ENCODE measurements around the gene ARFRP1.

Gene ARFRP1

DNA sequence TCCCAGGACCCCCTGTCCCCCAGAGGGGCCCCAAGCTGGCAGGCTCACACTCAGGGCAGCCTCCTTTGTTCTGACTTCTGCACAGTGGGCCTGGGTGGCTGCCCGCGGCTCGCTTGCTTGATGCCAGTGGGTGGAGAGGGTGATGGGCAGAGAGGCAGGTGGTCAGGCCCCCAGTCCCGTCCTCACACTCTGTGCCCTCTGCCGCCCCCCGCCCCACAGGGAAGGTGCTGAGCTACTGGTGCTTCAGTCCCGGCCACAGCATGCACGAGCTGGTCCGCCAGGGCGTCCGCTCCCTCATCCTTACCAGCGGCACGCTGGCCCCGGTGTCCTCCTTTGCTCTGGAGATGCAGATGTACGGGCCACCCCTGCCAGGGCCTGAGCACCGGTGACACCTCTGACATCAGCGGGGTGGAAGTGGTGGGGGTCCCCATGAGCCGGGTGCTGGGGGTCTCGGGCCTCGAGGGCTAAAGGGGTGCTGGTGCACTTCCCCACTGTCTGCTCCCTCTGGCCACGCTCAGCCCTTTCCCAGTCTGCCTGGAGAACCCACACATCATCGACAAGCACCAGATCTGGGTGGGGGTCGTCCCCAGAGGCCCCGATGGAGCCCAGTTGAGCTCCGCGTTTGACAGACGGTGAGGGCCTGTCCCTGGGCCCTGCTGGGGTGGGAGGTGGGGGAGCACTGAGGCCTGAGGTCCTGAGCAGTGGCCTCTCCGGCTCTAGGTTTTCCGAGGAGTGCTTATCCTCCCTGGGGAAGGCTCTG is 20.2 kb downstream of the ARFRP1 start:
- Histone ChIP-seq H2AFZ (ENCODE audit: low read length) (no peak overlapping the region), H4K20me1 (ENCODE audit: insufficient read depth, low read length) (no peaks in the 10 kb centered on the region), H3K9me2 (ENCODE audit: low read depth, low read length) (no peaks in the 10 kb centered on the region), H3F3A (ENCODE audit: insufficient read depth, low read length) (no peaks in the 10 kb centered on the region), H3K79me2 (ENCODE audit: insufficient read depth, low read length) (no peaks in the 10 kb centered on the region), H3K9me3 (ENCODE audit: low read length) (no peaks in the 10 kb centered on the region), H3K4me1 (ENCODE audit: insufficient read depth, low read length, severe bottlenecking) (no peaks in the 10 kb centered on the region), H3K27ac (ENCODE audit: low read depth, low read length, poor library complexity, severe bottlenecking) (no peak overlapping the region), H3K9ac (ENCODE audit: low read length) (no peak overlapping the region), H3K4me3 (ENCODE audit: low read depth, low read length, poor library complexity, severe bottlenecking) (no peak overlapping the region), H3K4me2 (ENCODE audit: low read length) (no peak overlapping the region), H3K36me3 (ENCODE audit: insufficient read depth, low read length) (peaks cover 8% of the 10 kb centered on the region), H3K27me3 (ENCODE audit: insufficient read depth, low read length) (no peaks in the 10 kb centered on the region; the same call in 1 of the 2 replicates)
- TF ChIP-seq EZH2 (IDR thresholded peaks at IDR 0.05; ENCODE audit: borderline replicate concordance, low read length) (no peak), CTCF (IDR thresholded peaks at IDR 0.05; ENCODE audit: low read length) (no peak)

DNA sequence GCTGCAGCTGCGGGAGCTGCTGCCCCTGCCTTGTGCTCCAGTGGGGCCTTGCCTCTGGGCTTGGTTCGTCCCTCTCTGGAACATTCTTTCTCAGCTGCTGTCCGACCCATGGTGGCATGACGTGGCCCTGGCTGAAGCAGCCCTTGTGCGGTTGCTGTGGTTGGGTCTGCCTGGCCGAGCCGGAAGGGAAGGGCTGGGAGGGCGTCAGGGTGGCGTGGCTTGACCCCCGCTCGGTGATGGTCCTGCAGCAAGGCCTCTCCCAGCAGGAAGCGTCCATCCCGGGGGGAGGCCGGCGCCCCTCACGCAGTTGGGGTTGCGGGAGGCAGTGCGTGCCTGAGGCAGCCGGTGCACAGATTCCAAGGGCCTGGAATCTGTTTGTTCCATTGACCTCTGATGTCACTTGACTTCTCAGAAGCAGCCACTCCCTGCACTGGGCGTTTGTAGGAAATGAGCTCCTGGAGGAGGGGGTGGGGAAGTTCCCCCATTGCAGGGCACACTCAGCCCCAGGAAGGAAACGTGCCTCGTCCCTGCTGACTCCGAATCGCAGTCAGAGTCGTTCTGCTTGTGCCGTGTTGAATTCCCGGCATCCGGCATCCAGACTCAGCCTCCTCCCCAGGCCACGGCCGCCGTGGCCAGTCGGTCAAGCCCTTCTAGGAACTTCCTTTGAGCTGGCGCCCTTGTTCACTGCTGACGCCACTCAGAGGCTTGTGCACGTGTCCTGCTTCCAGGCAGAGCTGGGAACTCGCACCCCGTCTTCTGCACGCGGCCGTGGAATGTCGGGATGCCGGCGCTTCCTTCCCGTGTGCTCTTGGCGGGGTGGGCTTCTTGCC is 21.1 kb downstream of the ARFRP1 start:
- Histone ChIP-seq H2AFZ (ENCODE audit: low read length) (no peak overlapping the region), H3F3A (ENCODE audit: insufficient read depth, low read length) (no peaks in the 10 kb centered on the region), H3K9me3 (ENCODE audit: low read length) (no peaks in the 10 kb centered on the region), H3K36me3 (ENCODE audit: insufficient read depth, low read length) (peaks cover 15% of the 10 kb centered on the region), H3K79me2 (ENCODE audit: insufficient read depth, low read length) (no peaks in the 10 kb centered on the region), H3K4me1 (ENCODE audit: insufficient read depth, low read length, severe bottlenecking) (no peaks in the 10 kb centered on the region), H3K9me2 (ENCODE audit: low read depth, low read length) (no peaks in the 10 kb centered on the region), H3K4me3 (ENCODE audit: low read depth, low read length, poor library complexity, severe bottlenecking) (no peak overlapping the region), H3K27me3 (ENCODE audit: insufficient read depth, low read length) (no peaks in the 10 kb centered on the region; the same call in 1 of the 2 replicates), H3K9ac (ENCODE audit: low read length) (no peak overlapping the region), H3K27ac (ENCODE audit: low read depth, low read length, poor library complexity, severe bottlenecking) (no peak overlapping the region), H3K4me2 (ENCODE audit: low read length) (no peak overlapping the region), H4K20me1 (ENCODE audit: insufficient read depth, low read length) (no peaks in the 10 kb centered on the region)
- TF ChIP-seq CTCF (IDR thresholded peaks at IDR 0.05; ENCODE audit: low read length) (no peak), EZH2 (IDR thresholded peaks at IDR 0.05; ENCODE audit: borderline replicate concordance, low read length) (no peak)

- no peak overlapping the region for H3K27ac ChIP-seq (ENCODE audit: low read depth, low read length, poor library complexity, severe bottlenecking)
- no peak for TF ChIP-seq EZH2 (IDR thresholded peaks at IDR 0.05; ENCODE audit: borderline replicate concordance, low read length)
- TF ChIP-seq CTCF (IDR thresholded peaks at IDR 0.05; ENCODE audit: low read length): no peak
- no peaks in the 10 kb centered on the region for H3F3A ChIP-seq (ENCODE audit: insufficient read depth, low read length)
- no peaks in the 10 kb centered on the region for H4K20me1 ChIP-seq (ENCODE audit: insufficient read depth, low read length)
- no peaks in the 10 kb centered on the region; the same call in 1 of the 2 replicates for H3K27me3 ChIP-seq (ENCODE audit: insufficient read depth, low read length)
- H3K79me2 ChIP-seq (ENCODE audit: insufficient read depth, low read length): no peaks in the 10 kb centered on the region
- no peaks in the 10 kb centered on the region for H3K9me2 ChIP-seq (ENCODE audit: low read depth, low read length)
- no peak overlapping the region for H3K9ac ChIP-seq (ENCODE audit: low read length)
- no peaks in the 10 kb centered on the region for H3K9me3 ChIP-seq (ENCODE audit: low read length)
- H3K4me1 ChIP-seq (ENCODE audit: insufficient read depth, low read length, severe bottlenecking): no peaks in the 10 kb centered on the region
- H3K4me2 ChIP-seq (ENCODE audit: low read length): no peak overlapping the region
- H3K4me3 ChIP-seq (ENCODE audit: low read depth, low read length, poor library complexity, severe bottlenecking): no peak overlapping the region
- no peak overlapping the region for H2AFZ ChIP-seq (ENCODE audit: low read length)
- H3K36me3 ChIP-seq (ENCODE audit: insufficient read depth, low read length): peaks cover 15% of the 10 kb centered on the region
These were observed 21.7 kb downstream of the ARFRP1 start for GRCh38 chr20:63686094-63686491.
